Measurements from ENCODE around the gene RENBP. TPM values are rescaled to one million over a fixed set of nuclear protein-coding genes. Genes with fewer than 3 reads are reported as not detected.

Gene RENBP
- total RNA-seq, 1 donor from 2014 or later = 20.2 TPM

GRCh38 chrX:153955228-153955732 lies 10.8 kb upstream of the RENBP start:
- H3K4me3 Mint-ChIP-seq = no peak overlapping the region
- H3K36me3 Mint-ChIP-seq (ENCODE audit: low read depth) = peaks cover 72% of the 10 kb centered on the region
- no peak for DNase-seq
- no peaks in the 10 kb centered on the region for H3K27me3 Mint-ChIP-seq
- ChIA-PET POLR2A (no interaction called here), CTCF (no interaction called here)
- H3K27ac Mint-ChIP-seq = no peak overlapping the region
- ATAC-seq (ENCODE audit: low read depth) = no peak
- intact Hi-C loops (cut with micrococcal nuclease) = no loop called here
- peaks cover 2% of the 10 kb centered on the region for H3K4me1 Mint-ChIP-seq
- no peak for TF ChIP-seq CTCF (IDR thresholded peaks at IDR 0.05)
- no peaks in the 10 kb centered on the region for H3K9me3 Mint-ChIP-seq

DNA sequence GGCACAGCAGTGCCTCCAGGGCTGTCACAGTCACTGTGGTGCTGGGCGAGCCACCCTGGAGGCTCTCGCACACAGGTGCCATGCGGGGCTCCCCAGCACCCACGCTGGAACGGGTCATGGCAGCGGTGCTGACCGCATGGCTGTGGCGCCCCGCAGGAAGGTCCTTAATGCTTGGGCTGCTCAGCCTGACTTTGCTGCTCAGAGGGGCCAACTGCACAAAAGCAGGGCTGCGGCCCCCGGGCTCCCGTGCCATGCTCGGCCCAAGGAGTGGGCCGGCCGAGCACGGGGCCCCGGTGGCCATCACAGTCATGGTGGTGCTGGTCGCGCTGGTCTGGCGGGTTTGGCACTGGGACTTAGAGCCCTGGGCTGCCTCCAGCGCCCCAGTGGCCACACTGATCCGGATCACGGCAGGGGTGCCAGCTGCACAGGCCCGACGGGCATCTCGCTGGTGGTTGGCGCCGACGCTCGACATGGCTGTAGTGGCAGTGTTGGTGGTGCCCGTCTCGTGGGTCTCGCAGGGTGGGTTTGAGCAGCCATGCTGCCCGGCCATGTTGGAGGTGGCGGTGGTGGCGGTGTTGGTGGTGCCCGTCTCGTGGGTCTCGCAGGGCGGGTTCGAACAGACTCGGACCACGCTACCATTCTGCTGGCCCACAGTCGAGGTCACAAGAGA lies 10.2 kb upstream of the RENBP start:
- Mint-ChIP-seq H3K27me3 (no peaks in the 10 kb centered on the region), H3K4me1 (peaks cover 2% of the 10 kb centered on the region), H3K36me3 (ENCODE audit: low read depth) (peaks cover 71% of the 10 kb centered on the region), H3K4me3 (no peak overlapping the region), H3K27ac (no peak overlapping the region), H3K9me3 (no peaks in the 10 kb centered on the region)
- intact Hi-C loops (cut with micrococcal nuclease) = no loop called here
- TF ChIP-seq CTCF (IDR thresholded peaks at IDR 0.05) = no peak
- ChIA-PET POLR2A (no interaction called here), CTCF (no interaction called here)
- no peak for ATAC-seq (ENCODE audit: low read depth)
- DNase-seq = no peak

GRCh38 chrX:153953892-153954557 lies 9.6 kb upstream of the RENBP start:
- Mint-ChIP-seq H3K27me3 (no peaks in the 10 kb centered on the region), H3K27ac (no peak overlapping the region), H3K4me3 (no peak overlapping the region), H3K36me3 (ENCODE audit: low read depth) (peaks cover 71% of the 10 kb centered on the region), H3K4me1 (peaks cover 2% of the 10 kb centered on the region), H3K9me3 (no peaks in the 10 kb centered on the region)
- POLR2A ChIA-PET = interaction anchor here (0.8 kb wide), 1 partner anchor 27 kb away, joined by 3 read pairs; no protein-coding TSS in a partner anchor
- no peak for ATAC-seq (ENCODE audit: low read depth)
- CTCF ChIA-PET = no interaction called here
- no peak for TF ChIP-seq CTCF (IDR thresholded peaks at IDR 0.05)
- no peak for DNase-seq
- intact Hi-C loops (cut with micrococcal nuclease) = loop anchor here (1.0 to 2.0 kb wide), 3 partner anchors 13 to 190 kb away; partner anchors contain the start of gene PLXNB3

- Mint-ChIP-seq H3K9me3 (no peaks in the 10 kb centered on the region), H3K4me3 (no peak overlapping the region), H3K4me1 (peaks cover 2% of the 10 kb centered on the region), H3K27ac (peak overlapping the region; percentile 46), H3K36me3 (ENCODE audit: low read depth) (peaks cover 69% of the 10 kb centered on the region), H3K27me3 (no peaks in the 10 kb centered on the region)
- DNase-seq (peak; percentile 68), ATAC-seq (ENCODE audit: low read depth) (peak; percentile 88)
- CTCF ChIA-PET = interaction anchor here (1.2 to 9.8 kb wide), 2 partner anchors 14 to 30 kb away, joined by 3 to 146 read pairs; partner anchors contain the start of gene ARHGAP4
- no peak for TF ChIP-seq CTCF (IDR thresholded peaks at IDR 0.05)
- POLR2A ChIA-PET = interaction anchor here (0.8 to 1.2 kb wide), 2 partner anchors 27 to 28 kb away, joined by 3 to 4 read pairs; no protein-coding TSS in a partner anchor
- intact Hi-C loops (cut with micrococcal nuclease) = loop anchor here (1.0 to 2.0 kb wide), 3 partner anchors 13 to 189 kb away; partner anchors contain the start of gene PLXNB3
Measured at GRCh38 chrX:153953342-153953830, 8.9 kb upstream of the RENBP start.
